Measurements from ENCODE around the gene CNTNAP1.

Gene CNTNAP1

DNA sequence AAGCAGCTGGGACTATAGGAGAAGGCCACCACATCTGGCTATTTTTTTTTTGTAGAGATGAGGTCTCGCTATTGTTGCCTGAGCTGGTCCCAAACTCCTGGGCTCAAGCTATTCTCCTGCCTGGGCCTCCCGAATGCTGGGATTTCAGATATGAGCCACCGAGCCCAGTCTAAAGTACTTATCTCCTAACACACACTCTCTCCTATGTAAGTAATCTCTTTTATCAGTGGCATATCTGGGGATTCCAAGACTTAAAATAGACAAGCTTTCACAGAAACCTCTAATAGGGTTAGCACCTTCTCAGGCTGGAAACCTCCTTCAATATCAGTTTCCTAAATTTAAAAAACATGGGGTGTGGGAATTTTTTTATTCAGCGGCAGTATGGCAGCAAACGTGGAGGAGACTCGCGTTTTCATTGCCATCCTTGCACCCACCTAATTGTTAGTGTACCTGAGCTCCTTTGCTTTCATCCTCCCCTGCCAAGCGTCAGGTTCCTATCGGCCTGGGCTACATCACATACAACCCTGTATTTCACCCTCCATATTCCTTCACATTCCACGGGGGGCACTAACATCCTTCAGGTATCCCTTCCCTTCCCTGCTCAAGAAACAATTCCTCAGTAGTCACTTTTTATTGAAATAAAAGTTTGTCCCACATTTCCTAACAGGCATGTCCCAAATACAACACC is 61.4 kb downstream of the CNTNAP1 start:
- DNase-seq = no peak

DNA sequence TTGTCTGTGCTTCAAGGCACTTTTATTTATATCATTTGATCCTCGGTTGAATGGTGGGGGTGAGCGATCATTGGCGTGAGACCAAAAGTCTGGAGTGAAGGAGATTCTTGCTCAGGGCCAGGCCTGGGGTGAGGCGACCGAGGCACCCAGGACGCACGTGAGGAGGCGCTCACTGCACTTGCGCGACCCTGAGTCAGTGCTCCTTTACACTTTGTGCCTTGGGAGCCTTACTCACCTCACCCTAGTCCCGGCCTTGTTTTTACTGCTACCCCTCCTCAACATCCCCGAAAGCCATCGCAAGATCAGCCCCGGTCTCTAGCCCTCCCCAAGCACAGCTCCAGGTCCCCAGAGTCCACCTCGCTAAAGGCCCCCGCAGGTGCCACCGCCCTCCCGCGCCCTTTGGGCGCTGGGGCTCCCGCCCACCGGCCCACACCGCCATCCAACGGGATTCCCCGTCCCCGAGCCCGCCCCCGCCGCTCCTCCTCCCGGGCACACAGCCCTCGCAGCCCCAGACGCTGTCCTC is 62.0 kb downstream of the CNTNAP1 start:
- peak; percentile 70 for DNase-seq

DNA sequence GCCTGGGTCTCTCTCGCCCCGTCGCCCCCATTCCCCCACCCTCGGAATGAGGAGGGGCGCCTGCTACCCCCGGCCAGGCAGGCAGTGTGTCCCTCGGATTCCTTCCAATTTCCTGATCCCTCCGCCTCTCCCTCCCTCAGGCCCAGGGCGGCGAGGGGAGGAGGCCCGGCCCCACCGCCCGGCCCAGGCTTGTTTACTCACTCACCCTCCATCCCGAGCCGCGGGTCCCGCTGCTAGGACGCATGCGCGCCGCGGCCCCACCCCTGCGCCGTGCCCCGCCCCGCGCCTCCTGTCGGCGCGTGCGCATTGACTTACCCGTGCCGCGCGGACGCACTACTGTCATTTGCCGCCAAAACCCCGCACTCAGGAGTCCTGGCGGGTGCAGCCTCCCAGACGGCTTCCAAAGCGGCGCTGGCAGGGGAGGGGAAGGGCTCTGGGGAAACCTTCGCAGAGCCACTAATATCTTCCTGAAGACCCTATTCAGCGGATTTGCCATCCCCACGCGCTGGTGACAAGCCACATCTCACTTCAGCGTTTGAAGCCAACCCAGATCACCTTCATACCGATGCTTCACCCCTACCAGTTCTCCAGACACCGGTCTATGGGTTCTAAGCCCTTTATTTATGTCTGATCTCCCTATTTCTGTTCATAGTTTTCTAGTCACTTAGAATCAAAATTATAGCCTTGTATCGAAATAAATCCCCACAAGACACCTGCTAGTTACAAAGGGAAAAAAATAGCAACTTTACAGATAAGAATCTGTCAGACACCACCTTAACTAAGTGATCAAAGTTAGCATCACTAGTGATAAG is 62.7 kb downstream of the CNTNAP1 start, which contains the start of gene EZH1:
Gene EZH1 (minus strand): TSS at position 235 of the 812 bp plus-strand sequence. CDS start 16,099 bp downstream, outside the sequence.
- peak; percentile 94 for DNase-seq

DNA sequence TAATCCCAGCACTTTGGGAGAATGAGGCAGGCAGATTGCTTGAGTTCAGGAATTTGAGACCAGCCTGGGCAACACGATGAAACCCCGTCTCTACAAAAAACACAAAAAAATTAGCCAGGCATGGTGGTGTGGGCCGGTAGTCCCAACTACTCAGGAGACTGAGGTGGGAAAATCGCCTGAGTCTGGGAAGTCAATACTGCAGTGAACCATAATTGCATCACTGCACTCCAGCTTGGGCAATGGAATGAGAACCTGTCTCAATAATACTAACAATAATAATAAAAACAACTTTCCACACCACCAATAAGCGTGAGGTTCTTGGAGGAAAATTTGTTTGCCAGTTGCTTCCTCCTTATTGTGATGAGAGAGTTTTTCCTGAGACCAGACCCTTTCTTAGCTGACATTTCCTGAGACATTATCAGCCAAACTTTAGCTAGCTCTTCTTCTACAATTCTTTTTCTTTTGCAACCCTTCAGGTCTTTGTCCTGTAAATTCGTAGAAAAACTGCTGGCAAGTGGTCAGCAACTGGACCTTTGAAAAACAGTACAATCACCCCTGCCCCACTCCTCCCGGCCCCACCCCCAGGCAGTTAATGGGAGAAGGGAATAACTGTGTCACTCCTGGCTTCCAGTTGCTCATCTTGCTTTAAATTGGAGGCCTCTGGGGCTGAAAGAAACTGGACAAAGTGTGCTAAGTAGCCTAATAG is 66.0 kb downstream of the CNTNAP1 start:
- DNase-seq = no peak

DNA sequence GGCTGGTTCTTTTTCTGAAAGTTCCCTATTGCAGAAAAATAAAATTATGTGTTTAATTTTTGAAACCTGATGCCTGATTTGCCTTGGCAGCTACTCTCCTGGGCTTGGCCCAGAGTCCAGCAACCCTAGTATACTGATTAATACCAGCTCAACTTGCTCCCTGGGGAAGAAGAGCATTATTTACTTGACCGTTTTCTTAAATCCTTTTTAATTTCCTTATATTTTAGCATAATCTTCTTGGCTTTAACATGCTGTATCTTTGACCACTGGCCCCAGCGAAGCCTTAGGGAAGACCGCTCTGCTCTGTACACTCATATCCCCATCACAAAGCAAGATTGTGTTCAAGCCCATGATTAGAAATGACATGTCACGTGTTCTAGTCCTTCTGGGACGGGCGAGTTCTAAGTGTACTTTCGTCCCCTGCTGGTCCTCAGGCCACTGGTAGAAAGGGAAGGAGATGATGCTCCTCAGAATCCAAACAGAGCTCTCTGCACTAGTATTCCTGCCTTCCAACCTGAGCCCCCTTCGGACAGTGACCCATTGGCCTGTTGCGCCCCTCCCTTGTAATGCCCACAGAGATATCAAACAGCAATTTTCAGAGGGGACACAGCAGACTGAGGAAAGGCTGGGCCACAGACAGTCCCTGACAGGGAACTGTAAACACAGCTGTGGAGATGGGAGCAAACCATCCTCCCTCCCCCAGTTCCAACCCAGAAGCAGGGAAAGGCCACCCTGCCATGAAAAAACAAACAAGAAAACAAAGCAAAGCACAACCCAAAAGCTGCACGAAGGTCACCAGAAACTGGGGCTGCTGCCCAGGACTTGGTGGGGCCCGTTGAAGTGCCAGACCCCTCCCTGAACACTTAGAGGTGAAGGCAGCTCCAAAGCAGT is 66.8 kb downstream of the CNTNAP1 start:
- no peak for DNase-seq

Measured in EL (cell line).